C1 segment of cervical spinal cord (tissue), 14 donors: Measurements from ENCODE around the gene OR2T1.
"Not testable (repeated sequence)": the region's sequence is repeated elsewhere in the genome, so short reads cannot be mapped to it uniquely, and the experiment has no call there.

ENCODE experiments used
- DNase-seq, 14 donors: peaks; one replicate each; lab custom pipeline; 2025; lab: John Stamatoyannopoulos, UW

OR2T1 gene, protein sequence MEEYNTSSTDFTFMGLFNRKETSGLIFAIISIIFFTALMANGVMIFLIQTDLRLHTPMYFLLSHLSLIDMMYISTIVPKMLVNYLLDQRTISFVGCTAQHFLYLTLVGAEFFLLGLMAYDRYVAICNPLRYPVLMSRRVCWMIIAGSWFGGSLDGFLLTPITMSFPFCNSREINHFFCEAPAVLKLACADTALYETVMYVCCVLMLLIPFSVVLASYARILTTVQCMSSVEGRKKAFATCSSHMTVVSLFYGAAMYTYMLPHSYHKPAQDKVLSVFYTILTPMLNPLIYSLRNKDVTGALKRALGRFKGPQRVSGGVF

GRCh38 chr1:248402748-248403147 is at the start of gene OR2T1:
Gene OR2T1 (plus strand): TSS chr1:248403048. CDS start chr1:248406148, 3,100 bp downstream.
- DNase-seq = no peak

DNA sequence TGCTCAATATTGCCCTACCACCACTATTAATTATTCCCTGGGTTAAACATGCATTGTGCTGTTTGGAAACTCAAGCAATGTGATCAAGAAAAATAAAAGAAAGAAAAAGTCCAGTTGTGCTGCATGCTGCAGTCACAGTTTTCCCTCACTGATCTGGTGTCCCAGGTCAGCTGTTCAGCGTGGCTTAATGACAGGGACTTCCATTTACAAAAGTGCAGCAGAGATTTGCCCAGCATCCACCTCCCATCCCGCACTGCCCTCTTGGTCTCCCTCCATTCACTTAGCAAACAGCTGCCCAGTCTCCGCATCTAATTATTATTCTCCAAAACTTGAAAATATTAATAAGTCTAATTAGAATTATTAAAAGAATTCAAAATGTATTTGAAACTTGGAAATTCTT is 43.4 kb upstream of the OR2T1 start:
- peak in 1 of 14 donors; percentile 8 for DNase-seq

DNA sequence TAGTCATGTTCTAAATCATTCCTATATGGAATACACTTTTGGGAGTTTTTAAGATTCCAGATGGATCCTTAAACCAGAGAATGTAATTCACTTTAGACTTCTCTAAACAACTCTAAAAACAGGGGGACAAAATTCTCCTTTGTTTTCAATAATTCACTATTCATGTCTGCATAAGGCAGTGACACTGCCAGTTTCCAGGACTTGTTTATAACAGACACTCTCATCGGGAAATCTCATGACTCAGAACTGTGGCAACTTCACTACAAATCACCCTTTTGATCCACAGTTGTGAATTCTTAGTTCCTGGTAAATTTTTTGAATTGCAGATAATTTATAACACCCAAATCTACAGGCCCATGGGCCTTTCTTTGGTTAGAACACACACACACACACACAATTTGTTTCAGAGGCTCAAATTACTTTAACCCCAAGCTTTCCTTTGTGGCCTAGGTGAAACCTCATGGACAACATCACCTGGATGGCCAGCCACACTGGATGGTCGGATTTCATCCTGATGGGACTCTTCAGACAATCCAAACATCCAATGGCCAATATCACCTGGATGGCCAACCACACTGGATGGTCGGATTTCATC is 41.6 kb upstream of the OR2T1 start, which contains the start of gene OR2T4:
OR2T4 (plus strand) TSS at position 545 of the 595 bp plus-strand sequence; CDS start at position 545, 0 bp downstream.
- DNase-seq = peak in 3 of 14 donors; percentile 21 to 56 (median 39)

DNA sequence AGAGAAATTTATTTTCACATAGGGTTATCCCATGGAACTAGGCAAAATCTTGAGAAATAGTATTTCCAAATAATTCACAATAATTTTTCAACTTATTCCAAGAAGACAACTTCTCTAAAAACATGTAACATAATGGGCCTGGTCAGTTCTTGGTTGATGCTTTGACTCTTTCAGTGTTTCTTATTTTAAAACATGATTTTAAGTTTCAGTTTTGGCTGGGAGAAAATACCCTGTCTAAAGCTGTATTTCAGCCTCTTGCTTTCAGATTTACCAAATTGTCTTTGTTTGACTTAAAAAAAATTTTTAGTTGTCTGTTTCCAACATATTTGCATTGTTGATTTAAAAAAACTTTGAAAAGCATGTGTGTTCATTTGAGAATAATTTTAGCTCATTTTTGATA is 36.2 kb upstream of the OR2T1 start:
- DNase-seq = no peak

DNA sequence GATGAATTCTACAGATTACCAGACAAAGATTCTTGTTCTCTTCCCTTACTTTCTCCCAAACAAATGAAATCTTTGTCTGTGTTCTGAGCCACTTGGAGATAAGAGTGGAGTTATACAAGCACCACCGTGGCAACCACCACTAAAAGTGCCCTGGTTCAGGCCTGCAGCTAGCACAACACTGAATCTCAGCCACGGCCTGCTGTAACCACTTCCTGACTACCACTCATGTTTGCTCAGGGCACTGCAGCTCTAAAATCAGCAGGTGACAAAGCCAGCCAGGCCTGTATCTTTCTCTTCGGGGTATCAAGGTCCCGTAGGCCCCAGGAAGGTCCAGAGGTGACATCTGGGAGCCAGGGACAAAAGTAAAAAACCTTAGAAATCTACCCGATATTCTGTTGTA is 30.5 kb upstream of the OR2T1 start:
- no peak for DNase-seq

- no peak for DNase-seq
Observed at GRCh38 chr1:248373761-248374160, 29.1 kb upstream of the OR2T1 start.

GRCh38 chr1:248375446-248375845 is 27.4 kb upstream of the OR2T1 start, which contains the start of gene OR2T6:
Gene OR2T6 (plus strand): TSS chr1:248375746. CDS start chr1:248387609, 11,863 bp downstream.
- no peak for DNase-seq

- no peak for DNase-seq
Observed at GRCh38 chr1:248376916-248377315, 25.9 kb upstream of the OR2T1 start.

GRCh38 chr1:248380854-248381253 is 22.0 kb upstream of the OR2T1 start:
- DNase-seq = no peak

DNA sequence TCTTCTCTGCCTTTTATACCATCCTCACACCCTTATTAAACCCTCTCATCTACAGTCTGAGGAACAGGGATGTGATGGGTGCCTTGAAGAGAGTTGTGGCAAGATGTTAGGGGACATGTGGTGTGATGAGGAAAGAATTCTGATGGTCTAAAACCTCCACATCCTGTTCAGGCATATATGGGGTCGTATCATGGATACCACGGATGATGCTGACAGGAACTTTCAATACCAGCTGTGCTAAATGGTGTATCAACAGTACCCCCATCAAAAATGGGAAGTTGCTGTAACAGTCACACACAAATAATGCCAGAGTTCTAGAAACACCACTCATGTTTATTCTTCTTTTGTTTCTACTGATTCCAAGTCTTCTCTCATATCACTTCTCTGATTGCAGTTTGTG is 14.4 kb upstream of the OR2T1 start:
- DNase-seq = no peak

DNA sequence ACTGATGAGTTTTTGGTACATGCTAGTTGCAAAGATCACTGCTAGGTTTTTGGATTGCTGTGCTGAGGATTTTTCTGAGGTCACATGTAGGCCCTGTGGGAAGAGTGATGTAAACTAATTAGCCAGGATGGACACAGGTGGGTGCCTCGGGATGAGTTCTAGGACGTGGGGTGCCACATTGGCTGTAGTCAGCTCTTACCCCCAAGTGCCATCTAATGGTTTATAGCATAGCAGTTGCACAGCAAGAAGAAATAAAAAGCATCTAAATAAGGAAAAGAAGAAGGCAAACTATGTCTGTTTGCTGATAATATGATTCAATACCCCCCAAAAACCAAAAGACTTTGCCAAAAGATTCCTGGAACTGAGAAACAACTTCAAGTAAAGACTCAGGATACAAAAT is 9.8 kb upstream of the OR2T1 start:
- peak in 1 of 14 donors; percentile 1 for DNase-seq

- no peak for DNase-seq
Observed at GRCh38 chr1:248404024-248404423, 1.2 kb downstream of the OR2T1 start.

- DNase-seq = no peak
Observed at GRCh38 chr1:248406721-248407692, 4.2 kb downstream of the OR2T1 start.

DNA sequence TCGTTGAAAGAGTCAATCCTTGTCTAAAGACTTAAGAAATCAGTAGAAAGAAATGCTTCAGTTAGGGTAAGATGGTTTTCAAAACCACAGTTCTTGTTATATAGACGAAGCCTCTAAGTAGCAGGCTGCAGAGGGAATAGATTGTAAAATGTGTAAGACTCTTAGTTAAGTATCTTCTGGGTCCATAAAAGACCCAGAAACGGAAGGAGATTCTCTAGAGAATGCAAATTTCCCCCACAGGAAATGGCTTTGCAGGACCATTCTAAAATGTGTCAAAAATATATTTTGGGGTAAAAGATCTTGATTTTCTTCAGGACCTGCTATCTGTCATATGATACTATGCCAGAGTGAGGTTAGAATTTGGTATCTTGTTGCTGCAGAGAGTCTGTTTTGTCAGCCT is 13.4 kb downstream of the OR2T1 start:
- DNase-seq = no peak

- DNase-seq = no peak
Observed at GRCh38 chr1:248417854-248418253, 15.0 kb downstream of the OR2T1 start.

GRCh38 chr1:248421384-248421783 is 18.5 kb downstream of the OR2T1 start:
- DNase-seq = no peak

DNA sequence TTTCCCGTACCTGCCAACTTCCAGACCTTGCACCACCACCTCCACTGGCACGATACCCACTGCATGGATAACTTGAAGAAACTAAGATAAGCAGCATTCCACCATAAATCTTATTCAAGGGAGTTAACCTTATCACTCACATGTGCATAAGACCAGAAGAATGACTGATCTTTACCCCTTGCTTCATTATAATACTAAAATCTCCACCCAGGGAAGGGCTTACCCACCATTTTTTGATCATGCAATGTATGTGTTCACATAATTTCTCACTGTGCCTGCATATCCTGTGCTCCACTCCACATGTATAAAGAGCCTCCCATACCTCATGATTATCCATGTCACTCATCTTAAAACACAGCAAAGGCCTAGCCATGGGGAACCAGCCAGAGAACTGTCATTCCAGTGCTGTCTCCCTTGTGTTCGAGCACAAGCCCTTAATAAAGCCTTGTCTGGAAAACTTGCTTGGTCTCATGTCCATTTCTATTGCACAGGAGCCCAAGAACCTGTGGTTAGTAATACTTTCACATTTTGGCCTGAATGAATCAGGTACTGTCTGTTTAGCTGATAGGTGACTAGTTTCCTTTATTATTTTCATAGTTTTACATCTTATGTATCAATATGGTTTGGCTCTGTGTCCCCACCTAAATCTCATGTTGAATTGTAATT is 24.8 kb downstream of the OR2T1 start:
- not testable (repeated sequence) for DNase-seq

- DNase-seq = not testable (repeated sequence)
Observed at GRCh38 chr1:248428192-248428533, 25.3 kb downstream of the OR2T1 start.

- not testable (repeated sequence) for DNase-seq
Observed at GRCh38 chr1:248431683-248432082, 28.8 kb downstream of the OR2T1 start.

DNA sequence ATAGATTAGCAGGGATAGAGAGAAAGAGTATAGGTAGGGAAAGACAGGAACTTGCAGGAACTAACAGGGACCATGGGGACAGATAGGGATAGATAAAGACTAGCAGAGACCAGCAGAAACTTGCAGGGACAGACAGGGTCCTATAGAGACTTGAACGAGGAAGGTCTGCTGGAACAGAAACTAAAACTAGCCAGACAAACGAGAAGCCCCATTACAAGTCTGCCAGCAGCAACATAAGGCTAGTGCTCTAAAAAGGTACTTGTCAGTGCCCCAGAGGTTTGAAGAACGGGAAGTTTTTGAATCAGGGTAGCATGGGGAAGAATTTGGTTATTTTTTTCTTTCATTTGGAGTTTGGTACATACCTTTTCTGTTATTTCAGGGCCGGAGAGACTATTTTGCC is 29.4 kb downstream of the OR2T1 start:
- DNase-seq = not testable (repeated sequence)

- DNase-seq = not testable (repeated sequence)
Observed at GRCh38 chr1:248433811-248434415, 31.1 kb downstream of the OR2T1 start.
